ENCODE data around the gene OR10H4.
"Not testable (repeated sequence)": the region's sequence is repeated elsewhere in the genome, so short reads cannot be mapped to it uniquely, and the experiment has no call there.

Gene OR10H4

GRCh38 chr19:15948223-15949058 lies at the start of gene OR10H4:
Gene OR10H4, plus strand, starts transcription at chr19:15949008. Its CDS starts 0 bp downstream, at chr19:15949008.
- no peak for DNase-seq (ENCODE audit: low read depth in 2 of 2)

GRCh38 chr19:15899561-15899960 lies 49.2 kb upstream of the OR10H4 start:
- DNase-seq (ENCODE audit: low read depth in 2 of 2): not testable (repeated sequence)

- DNase-seq (ENCODE audit: low read depth in 2 of 2): not testable (repeated sequence)
Observed at GRCh38 chr19:15900032-15900431, 48.8 kb upstream of the OR10H4 start.

- no peak for DNase-seq (ENCODE audit: low read depth in 2 of 2)
Observed at GRCh38 chr19:15900504-15900903, 48.3 kb upstream of the OR10H4 start.

GRCh38 chr19:15902254-15902653 lies 46.6 kb upstream of the OR10H4 start:
- no peak for DNase-seq (ENCODE audit: low read depth in 2 of 2)

- DNase-seq (ENCODE audit: low read depth in 2 of 2): not testable (repeated sequence)
Observed at GRCh38 chr19:15902898-15903297, 45.9 kb upstream of the OR10H4 start.

- DNase-seq (ENCODE audit: low read depth in 2 of 2): no peak
Observed at GRCh38 chr19:15905026-15905425, 43.8 kb upstream of the OR10H4 start.

GRCh38 chr19:15911599-15912235 lies 37.1 kb upstream of the OR10H4 start:
- no peak for DNase-seq (ENCODE audit: low read depth in 2 of 2)

GRCh38 chr19:15913384-15913783 lies 35.4 kb upstream of the OR10H4 start:
- DNase-seq (ENCODE audit: low read depth in 2 of 2): no peak

GRCh38 chr19:15913830-15914229 lies 35.0 kb upstream of the OR10H4 start:
- no peak for DNase-seq (ENCODE audit: low read depth in 2 of 2)

- DNase-seq (ENCODE audit: low read depth in 2 of 2): no peak
Observed at GRCh38 chr19:15915109-15915508, 33.7 kb upstream of the OR10H4 start.

- DNase-seq (ENCODE audit: low read depth in 2 of 2): no peak
Observed at GRCh38 chr19:15919243-15919642, 29.6 kb upstream of the OR10H4 start.

- DNase-seq (ENCODE audit: low read depth in 2 of 2): no peak
Observed at GRCh38 chr19:15922021-15922420, 26.8 kb upstream of the OR10H4 start.

- DNase-seq (ENCODE audit: low read depth in 2 of 2): no peak
Observed at GRCh38 chr19:15923702-15924101, 25.1 kb upstream of the OR10H4 start.

GRCh38 chr19:15926484-15926883 lies 22.3 kb upstream of the OR10H4 start:
- no peak for DNase-seq (ENCODE audit: low read depth in 2 of 2)

GRCh38 chr19:15928321-15928720 lies 20.5 kb upstream of the OR10H4 start:
- DNase-seq (ENCODE audit: low read depth in 2 of 2): no peak

- DNase-seq (ENCODE audit: low read depth in 2 of 2): peak; percentile 9 to 23
Observed at GRCh38 chr19:15933761-15934331, 15.0 kb upstream of the OR10H4 start.

- DNase-seq (ENCODE audit: low read depth in 2 of 2): no peak
Observed at GRCh38 chr19:15934332-15935078, 14.3 kb upstream of the OR10H4 start, which contains the start of gene CYP4F11. Gene CYP4F11, minus strand, starts transcription at chr19:15934529. Its CDS starts 121 bp downstream, at chr19:15934408.

GRCh38 chr19:15935167-15935702 lies 13.6 kb upstream of the OR10H4 start:
- no peak for DNase-seq (ENCODE audit: low read depth in 2 of 2)

- no peak for DNase-seq (ENCODE audit: low read depth in 2 of 2)
Observed at GRCh38 chr19:15936173-15936572, 12.6 kb upstream of the OR10H4 start.

- no peak for DNase-seq (ENCODE audit: low read depth in 2 of 2)
Observed at GRCh38 chr19:15936950-15937349, 11.9 kb upstream of the OR10H4 start.

GRCh38 chr19:15937771-15938170 lies 11.0 kb upstream of the OR10H4 start:
- no peak for DNase-seq (ENCODE audit: low read depth in 2 of 2)

All from stimulated activated CD4-positive, alpha-beta T cell treated with anti-CD3 and anti-CD28 coated beads, Interleukin-15, amount 100 ng/mL, for 48 hours (primary cell).